Gastrocnemius medialis (tissue), 4 donors: ENCODE measurements around the gene ST14. TPM values are rescaled to one million over a fixed set of nuclear protein-coding genes. Genes with fewer than 3 reads are reported as not detected.
"Not testable (repeated sequence)": the region's sequence is repeated elsewhere in the genome, so short reads cannot be mapped to it uniquely, and the experiment has no call there.

Experiments used
- ATAC-seq, 2 donors: fragments of 150-250 bp; one replicate each; pipeline ENCODE4 v1.9.1; 2016
- DNase-seq, 2 donors: peaks; one replicate each; pipeline ENCODE4 v3.0.0-alpha.2; 2019
- H3K27ac ChIP-seq, 4 donors: fragments of 200-600 bp; sonication (generic); 1 replicate in 1 of 4; 2 replicates in 3 of 4; pipeline ENCODE4 v1.5.1; 2016 to 2018; ENCODE audit warnings: mild to moderate bottlenecking in 2 of 4, moderate library complexity in 1 of 4
- H3K27me3 ChIP-seq, 3 donors: fragments of 200-600 bp; sonication (generic) in 2 of 3; 1 replicate in 1 of 3; 2 replicates in 2 of 3; pipeline versions ENCODE4 v1.5.1 to v1.6.0; 2016 to 2019; ENCODE audit warnings: mild to moderate bottlenecking in 1 of 3, moderate library complexity in 1 of 3
- H3K36me3 ChIP-seq, 2 donors: fragments of 200-600 bp; sonication (generic) in 1 of 2; one replicate each; pipeline ENCODE4 v1.5.1; 2017 to 2018
- H3K4me1 ChIP-seq, 2 donors: fragments of 200-600 bp; sonication (generic) in 1 of 2; one replicate each; pipeline ENCODE4 v1.5.1; 2016 to 2017; ENCODE audit warnings: mild to moderate bottlenecking in 2 of 2
- H3K4me3 ChIP-seq, 4 donors: fragments of 200-600 bp; sonication (generic) in 3 of 4; 1 replicate in 1 of 4; 2 replicates in 3 of 4; pipeline ENCODE4 v1.5.1; 2016 to 2019; ENCODE audit warnings: mild to moderate bottlenecking in 2 of 4
- H3K9me3 ChIP-seq, 3 donors: fragments of 200-600 bp; sonication (generic) in 2 of 3; 1 replicate in 1 of 3; 2 replicates in 2 of 3; pipeline ENCODE4 v1.5.1; 2016 to 2019
- POLR2A ChIP-seq, 2 donors: fragments of 450-650 bp; IDR thresholded peaks; one replicate each; pipeline ENCODE4 v1.6.1; 2017; ENCODE audit warnings: antibody characterized with exemption in 2 of 2, mild to moderate bottlenecking in 2 of 2, moderate library complexity in 2 of 2
- in situ Hi-C, 4 donors: fragments of 200-750 bp; cut with MboI; loops; one replicate each; pipeline versions ENCODE4 v1.15.0 to v1.8.0; 2017; ENCODE audit warnings: low sequenced_read_pairs in 4 of 4
- intact Hi-C: fragments of 100-400 bp; cut with DNase I; formaldehyde crosslinking; loops from one replicate; pipeline ENCODE4 v1.15.1; 2023; ENCODE audit warnings: low total_unique reads
- total RNA-seq, 4 donors: library from RNA; depleted of rRNA; stranded (reverse); fragments of >200 nt; gene quantifications; one replicate each; pipeline versions ENCODE4 v1.1.0 to v1.2.3, GENCODE V29; 2016
- TF ChIP-seq, protein P1 (sequence below), 5 experiments: fragments of 450-650 bp in 3 of 5; fragments of 200-600 bp in 2 of 5; sonication (generic) in 2 of 5; IDR thresholded peaks in 4 of 5; conservative IDR thresholded peaks in 1 of 5; 1 replicate in 4 of 5; 2 replicates in 1 of 5; pipeline ENCODE4 v1.5.1; 2016 to 2019; ENCODE audit warnings: antibody characterized with exemption in 5 of 5, mild to moderate bottlenecking in 3 of 5, moderate library complexity in 3 of 5

ST14 gene
- total RNA-seq, 4 donors from 2014 or later = 0.20 to 2.2 (median 1.3) TPM

DNA sequence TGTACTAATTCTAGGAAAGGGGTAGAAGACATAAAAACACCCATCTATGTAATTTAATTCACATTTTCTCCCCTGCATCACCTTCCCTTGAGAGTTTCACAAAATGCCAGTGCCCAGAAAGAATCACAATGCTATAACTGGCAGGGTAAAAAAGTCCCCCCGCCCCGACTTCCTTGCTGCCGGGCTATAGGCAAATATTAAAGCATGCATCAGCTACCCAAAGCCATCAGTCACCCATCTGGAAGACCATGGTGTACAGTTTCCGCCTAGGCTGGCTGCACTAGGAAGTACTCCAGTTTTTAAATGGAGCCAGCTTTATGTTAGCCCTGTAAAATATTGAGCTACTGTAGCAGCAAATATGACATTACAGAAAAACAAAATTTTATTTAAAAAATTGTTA lies 67.8 kb downstream of the ST14 start:
- Histone ChIP-seq H3K36me3 (no peaks in the 10 kb centered on the region), H3K9me3 (no peaks in the 10 kb centered on the region), H3K4me1 (no peaks in the 10 kb centered on the region), H3K27ac (no peak overlapping the region), H3K4me3 (no peak overlapping the region), H3K27me3 (no peaks in the 10 kb centered on the region)
- DNase-seq = no peak
- in situ Hi-C loops = no loop called here
- intact Hi-C loops = no loop called here
- no peak for TF ChIP-seq POLR2A (IDR thresholded peaks at IDR 0.05)
- ATAC-seq = no peak

DNA sequence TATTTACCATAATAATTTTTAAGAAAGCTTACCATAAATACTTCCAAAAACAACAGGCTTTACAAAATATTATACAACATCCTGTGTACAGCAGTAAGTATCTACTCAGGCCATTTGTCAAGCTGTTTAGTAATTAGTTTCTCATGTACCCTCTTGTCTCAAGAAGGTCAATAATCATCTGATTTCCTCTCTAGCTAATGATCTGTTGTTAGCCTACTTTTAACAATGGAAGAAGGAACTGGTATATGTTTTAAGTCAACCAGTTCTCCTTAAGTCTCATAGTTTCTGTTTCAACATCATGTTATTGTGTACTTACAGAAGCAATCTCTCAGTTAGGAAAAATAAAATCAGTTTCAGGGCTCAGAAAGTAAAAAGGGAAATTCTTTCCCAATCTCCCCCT lies 73.9 kb downstream of the ST14 start:
- DNase-seq, in situ Hi-C loops, ATAC-seq, intact Hi-C loops, H3K27ac ChIP-seq, H3K4me3 ChIP-seq, H3K27me3 ChIP-seq, H3K9me3 ChIP-seq, H3K4me1 ChIP-seq: not testable (repeated sequence)
- peaks cover 0 to 36% of the 10 kb centered on the region in 2 donors for H3K36me3 ChIP-seq

DNA sequence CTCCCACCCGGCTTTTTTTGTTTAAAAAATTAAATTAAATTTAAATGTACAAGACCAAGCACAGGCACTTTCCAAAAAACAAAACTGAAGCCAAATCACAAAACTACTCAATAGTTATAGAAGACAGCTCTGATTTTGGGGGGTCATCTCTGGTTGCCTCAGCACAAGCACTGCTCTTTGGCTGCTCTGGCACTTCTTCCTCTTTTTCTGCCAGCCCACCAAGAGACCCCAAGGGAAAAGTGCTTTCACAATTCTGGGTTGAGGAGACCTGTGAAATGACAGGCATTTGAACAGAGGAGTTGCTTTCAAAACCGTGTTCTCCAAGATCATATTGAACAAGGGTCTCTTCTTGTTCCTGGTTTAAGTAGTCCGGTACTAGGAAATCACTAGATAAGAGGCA lies 74.3 kb downstream of the ST14 start:
- peaks cover 0 to 40% of the 10 kb centered on the region in 2 donors for H3K36me3 ChIP-seq
- H3K4me3 ChIP-seq, H3K27me3 ChIP-seq, H3K27ac ChIP-seq, H3K4me1 ChIP-seq, intact Hi-C loops, DNase-seq, in situ Hi-C loops, ATAC-seq, H3K9me3 ChIP-seq: not testable (repeated sequence)

DNA sequence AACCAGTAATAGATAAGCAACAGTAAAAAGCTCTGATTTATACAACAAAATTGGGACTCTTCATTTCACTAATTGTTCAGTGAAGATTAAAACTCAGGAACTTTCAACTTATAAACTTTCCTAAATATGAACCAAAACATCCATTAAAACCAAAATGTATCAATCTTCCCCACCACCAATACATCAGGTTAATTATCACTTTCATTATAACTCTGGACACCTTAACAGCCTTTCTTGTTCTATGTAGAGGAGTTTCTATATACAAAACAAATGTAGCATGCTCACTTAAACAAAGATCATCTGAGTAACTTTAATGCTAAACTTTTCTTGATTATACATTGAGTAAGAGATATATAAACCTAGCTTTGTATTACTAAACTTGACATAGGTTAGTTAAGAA lies 74.7 kb downstream of the ST14 start:
- in situ Hi-C loops (no loop called here), intact Hi-C loops (no loop called here)
- TF ChIP-seq, protein P1, sequence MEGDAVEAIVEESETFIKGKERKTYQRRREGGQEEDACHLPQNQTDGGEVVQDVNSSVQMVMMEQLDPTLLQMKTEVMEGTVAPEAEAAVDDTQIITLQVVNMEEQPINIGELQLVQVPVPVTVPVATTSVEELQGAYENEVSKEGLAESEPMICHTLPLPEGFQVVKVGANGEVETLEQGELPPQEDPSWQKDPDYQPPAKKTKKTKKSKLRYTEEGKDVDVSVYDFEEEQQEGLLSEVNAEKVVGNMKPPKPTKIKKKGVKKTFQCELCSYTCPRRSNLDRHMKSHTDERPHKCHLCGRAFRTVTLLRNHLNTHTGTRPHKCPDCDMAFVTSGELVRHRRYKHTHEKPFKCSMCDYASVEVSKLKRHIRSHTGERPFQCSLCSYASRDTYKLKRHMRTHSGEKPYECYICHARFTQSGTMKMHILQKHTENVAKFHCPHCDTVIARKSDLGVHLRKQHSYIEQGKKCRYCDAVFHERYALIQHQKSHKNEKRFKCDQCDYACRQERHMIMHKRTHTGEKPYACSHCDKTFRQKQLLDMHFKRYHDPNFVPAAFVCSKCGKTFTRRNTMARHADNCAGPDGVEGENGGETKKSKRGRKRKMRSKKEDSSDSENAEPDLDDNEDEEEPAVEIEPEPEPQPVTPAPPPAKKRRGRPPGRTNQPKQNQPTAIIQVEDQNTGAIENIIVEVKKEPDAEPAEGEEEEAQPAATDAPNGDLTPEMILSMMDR (IDR thresholded peaks at IDR 0.05 in 4 of 5, conservative IDR thresholded peaks at IDR 0.05 in 1 of 5) = no peak
- no peak for TF ChIP-seq POLR2A (IDR thresholded peaks at IDR 0.05)
- ATAC-seq = no peak
- H3K9me3 ChIP-seq = no peaks in the 10 kb centered on the region
- no peak overlapping the region for H3K4me3 ChIP-seq
- H3K27me3 ChIP-seq = no peaks in the 10 kb centered on the region
- no peak for DNase-seq
- H3K4me1 ChIP-seq = no peaks in the 10 kb centered on the region
- no peak overlapping the region for H3K27ac ChIP-seq
- H3K36me3 ChIP-seq = peaks cover 0 to 44% of the 10 kb centered on the region in 2 donors

DNA sequence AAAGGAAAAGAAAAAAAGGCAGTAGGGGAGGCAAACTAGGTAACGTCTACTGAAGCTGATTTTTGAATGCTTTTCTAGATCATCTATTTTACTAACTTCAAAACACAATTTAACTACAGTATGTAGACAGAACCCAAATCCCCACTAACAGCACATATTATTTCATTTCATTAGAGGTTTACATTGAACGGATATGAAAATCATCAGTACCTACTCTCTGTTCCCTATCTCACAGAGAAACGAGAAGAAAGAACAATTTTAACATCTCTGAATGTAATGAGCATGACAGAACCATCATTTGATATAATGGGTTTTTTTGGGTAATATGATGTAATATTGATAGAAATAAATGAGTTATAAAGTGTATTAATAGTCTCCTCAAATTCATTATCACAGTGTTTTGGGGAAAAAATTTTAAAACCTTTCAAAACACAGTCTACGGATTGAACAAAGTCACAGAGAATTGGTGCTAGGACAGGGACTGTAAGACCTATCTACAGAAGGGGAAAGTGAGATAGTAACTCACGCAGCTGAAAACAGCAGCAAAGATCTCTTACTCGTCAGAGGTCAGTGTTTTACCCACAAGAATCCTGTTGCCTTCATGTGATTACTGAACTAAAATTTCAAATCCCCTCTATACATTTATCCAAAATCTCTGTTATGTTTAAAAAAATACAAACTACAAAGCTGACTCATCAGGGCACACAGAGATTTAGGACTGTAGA lies 77.9 kb downstream of the ST14 start:
- ATAC-seq (no peak), DNase-seq (no peak)
- intact Hi-C loops = no loop called here
- Histone ChIP-seq H3K4me3 (no peak overlapping the region), H3K9me3 (no peaks in the 10 kb centered on the region), H3K27ac (no peak overlapping the region), H3K36me3 (peaks cover 0 to 48% of the 10 kb centered on the region in 2 donors), H3K4me1 (no peaks in the 10 kb centered on the region), H3K27me3 (no peaks in the 10 kb centered on the region)
- in situ Hi-C loops = no loop called here
- TF ChIP-seq, protein P1 (IDR thresholded peaks at IDR 0.05 in 4 of 5, conservative IDR thresholded peaks at IDR 0.05 in 1 of 5) = no peak

DNA sequence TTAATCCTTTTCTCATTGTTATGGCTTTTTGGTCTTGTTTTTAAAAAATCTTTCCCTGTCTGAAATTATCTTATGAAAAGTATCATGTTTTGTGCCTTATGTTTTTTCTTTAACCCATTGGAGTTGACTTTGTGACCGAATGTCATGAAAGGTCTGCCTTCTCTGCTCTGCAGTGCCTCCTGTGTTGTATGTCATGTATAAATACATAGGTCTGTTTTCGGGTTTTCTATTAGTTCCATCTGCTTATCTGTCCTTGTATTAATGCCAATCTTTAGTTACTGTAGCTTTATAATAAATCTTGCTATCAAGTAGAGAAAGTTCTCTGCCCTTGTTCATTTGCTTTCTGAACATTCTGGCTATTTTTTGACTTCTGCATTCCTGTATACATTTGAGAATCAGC lies 82.1 kb downstream of the ST14 start:
- Histone ChIP-seq H3K4me3 (no peak overlapping the region), H3K4me1 (peaks cover 0 to under 1% of the 10 kb centered on the region in 2 donors), H3K27me3 (no peaks in the 10 kb centered on the region), H3K27ac (no peak overlapping the region), H3K9me3 (no peaks in the 10 kb centered on the region), H3K36me3 (peaks cover 0 to 25% of the 10 kb centered on the region in 2 donors)
- in situ Hi-C loops (no loop called here), intact Hi-C loops (no loop called here)
- ATAC-seq (no peak), DNase-seq (no peak)
- TF ChIP-seq, protein P1 (IDR thresholded peaks at IDR 0.05 in 4 of 5, conservative IDR thresholded peaks at IDR 0.05 in 1 of 5) = no peak
- TF ChIP-seq POLR2A (IDR thresholded peaks at IDR 0.05) = no peak
